LNCAP (cell line): ENCODE results near the gene HMBS.

Experiments used
- CTCF ChIP-seq: fragments of 450-650 bp; IDR thresholded peaks from 2 replicates; pipeline ENCODE4 v1.5.1; 2017; ENCODE audit warnings: mild to moderate bottlenecking

The HMBS gene

GRCh38 chr11:119057000-119057769 is 27.5 kb upstream of the HMBS start, which contains the start of gene HYOU1:
Gene HYOU1 (minus strand): TSS chr11:119057205. CDS start chr11:119056160, 1,045 bp downstream.
- TF ChIP-seq CTCF, result no peak; the same call in 1 of the 2 replicates

- no peak for TF ChIP-seq CTCF
Measured at GRCh38 chr11:119061256-119061655, 23.4 kb upstream of the HMBS start.

GRCh38 chr11:119062779-119063178 is 21.9 kb upstream of the HMBS start:
- TF ChIP-seq CTCF, result no peak

- peak; percentile 30; the same call in 1 of the 2 replicates for TF ChIP-seq CTCF
Measured at GRCh38 chr11:119065369-119065768, 19.3 kb upstream of the HMBS start.

- TF ChIP-seq CTCF, result no peak
Measured at GRCh38 chr11:119067371-119068222, 17.1 kb upstream of the HMBS start, which contains the start of gene VPS11. Gene VPS11 (plus strand): TSS chr11:119067818. CDS start chr11:119067824, 6 bp downstream.

GRCh38 chr11:119077839-119078238 is 6.8 kb upstream of the HMBS start:
- no peak for TF ChIP-seq CTCF

- no peak for TF ChIP-seq CTCF
Measured at GRCh38 chr11:119078675-119079420, 5.8 kb upstream of the HMBS start.
